Measurements from ENCODE around the gene SFMBT2. TPM values are rescaled to one million over a fixed set of nuclear protein-coding genes. Genes with fewer than 3 reads are reported as not detected.

Gene SFMBT2
- total RNA-seq, 1 donor from 2014 or later, result 9.1 TPM

DNA sequence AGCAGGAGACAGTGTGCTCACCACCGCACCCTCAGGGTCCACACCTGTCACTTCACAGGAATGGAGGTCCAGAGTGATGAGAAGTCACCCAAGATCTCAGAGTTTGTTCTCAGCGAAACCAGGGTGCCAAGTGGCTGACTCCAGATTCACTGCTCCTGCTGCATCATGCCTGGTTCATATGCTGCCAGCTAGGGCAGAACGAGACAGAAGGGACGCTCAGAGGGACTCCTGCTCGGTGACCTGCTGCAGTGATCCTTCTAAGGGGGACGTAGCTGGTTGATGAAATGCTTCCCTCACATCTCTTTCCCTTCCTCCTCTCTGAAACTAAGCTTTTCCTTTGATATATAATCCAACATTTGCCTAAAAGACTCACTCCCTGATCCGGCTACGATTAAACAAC lies 248.5 kb downstream of the SFMBT2 start:
- Mint-ChIP-seq H3K27me3 (peaks cover 2% of the 10 kb centered on the region), H3K27ac (no peak overlapping the region)
- TF ChIP-seq, protein P1, sequence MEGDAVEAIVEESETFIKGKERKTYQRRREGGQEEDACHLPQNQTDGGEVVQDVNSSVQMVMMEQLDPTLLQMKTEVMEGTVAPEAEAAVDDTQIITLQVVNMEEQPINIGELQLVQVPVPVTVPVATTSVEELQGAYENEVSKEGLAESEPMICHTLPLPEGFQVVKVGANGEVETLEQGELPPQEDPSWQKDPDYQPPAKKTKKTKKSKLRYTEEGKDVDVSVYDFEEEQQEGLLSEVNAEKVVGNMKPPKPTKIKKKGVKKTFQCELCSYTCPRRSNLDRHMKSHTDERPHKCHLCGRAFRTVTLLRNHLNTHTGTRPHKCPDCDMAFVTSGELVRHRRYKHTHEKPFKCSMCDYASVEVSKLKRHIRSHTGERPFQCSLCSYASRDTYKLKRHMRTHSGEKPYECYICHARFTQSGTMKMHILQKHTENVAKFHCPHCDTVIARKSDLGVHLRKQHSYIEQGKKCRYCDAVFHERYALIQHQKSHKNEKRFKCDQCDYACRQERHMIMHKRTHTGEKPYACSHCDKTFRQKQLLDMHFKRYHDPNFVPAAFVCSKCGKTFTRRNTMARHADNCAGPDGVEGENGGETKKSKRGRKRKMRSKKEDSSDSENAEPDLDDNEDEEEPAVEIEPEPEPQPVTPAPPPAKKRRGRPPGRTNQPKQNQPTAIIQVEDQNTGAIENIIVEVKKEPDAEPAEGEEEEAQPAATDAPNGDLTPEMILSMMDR (IDR thresholded peaks at IDR 0.05; ENCODE audit: unreplicated experiment), result no peak

DNA sequence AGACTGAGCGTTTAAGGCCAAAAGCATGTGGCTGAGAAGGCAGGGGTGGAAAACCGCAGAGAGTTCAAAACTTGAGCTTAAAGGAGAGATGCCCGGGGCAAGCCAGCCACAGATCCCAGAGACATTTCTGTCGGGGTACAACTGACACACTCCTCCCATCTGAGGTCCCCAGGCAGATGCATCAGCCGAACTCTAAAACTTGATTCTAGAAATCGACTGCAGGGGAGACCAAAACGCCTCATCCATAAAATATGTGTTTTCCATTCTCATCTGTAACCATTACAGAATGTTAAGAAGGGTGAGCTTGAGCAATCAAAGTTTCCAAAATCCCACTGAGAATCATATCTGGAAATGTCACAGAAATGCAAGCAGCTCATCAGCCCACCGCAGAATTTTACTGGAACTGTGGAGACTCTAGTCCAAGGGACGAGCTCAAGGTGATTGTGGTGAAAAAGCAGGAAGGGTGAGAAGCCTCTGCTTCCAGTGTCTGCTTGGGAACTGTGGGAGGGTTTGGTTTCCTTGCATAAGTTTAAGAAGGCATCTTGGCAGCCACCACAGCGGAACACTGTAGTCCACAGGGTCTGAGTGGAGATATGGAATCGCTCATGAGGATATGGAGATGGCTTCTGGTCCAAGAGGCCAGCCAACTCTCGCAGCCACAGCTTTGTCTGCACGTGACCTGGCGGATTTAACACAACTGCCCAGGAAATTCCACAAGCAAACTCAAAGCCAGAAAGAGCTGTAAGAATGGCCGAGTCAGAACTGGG lies 249.2 kb downstream of the SFMBT2 start:
- no peak for DNase-seq (ENCODE audit: low spot score, unreplicated experiment)
- H3K4me3 Mint-ChIP-seq (ENCODE audit: low read depth), result no peak overlapping the region
- peaks cover 2% of the 10 kb centered on the region for H3K27me3 Mint-ChIP-seq
- H3K4me1 Mint-ChIP-seq (ENCODE audit: low read depth), result peaks cover 6% of the 10 kb centered on the region
- no peaks in the 10 kb centered on the region for H3K9me3 Mint-ChIP-seq (ENCODE audit: low read depth)
- TF ChIP-seq, protein P1 (IDR thresholded peaks at IDR 0.05; ENCODE audit: unreplicated experiment), result no peak
- H3K36me3 Mint-ChIP-seq (ENCODE audit: insufficient read depth), result peaks cover 9% of the 10 kb centered on the region
- H3K27ac Mint-ChIP-seq, result no peak overlapping the region

More for the DNA sequence above, 248.5 kb downstream of the SFMBT2 start:
- peaks cover 6% of the 10 kb centered on the region for H3K4me1 Mint-ChIP-seq (ENCODE audit: low read depth)
- no peak overlapping the region for H3K4me3 Mint-ChIP-seq (ENCODE audit: low read depth)
- DNase-seq (ENCODE audit: low spot score, unreplicated experiment), result no peak
- peaks cover 9% of the 10 kb centered on the region for H3K36me3 Mint-ChIP-seq (ENCODE audit: insufficient read depth)
- no peaks in the 10 kb centered on the region for H3K9me3 Mint-ChIP-seq (ENCODE audit: low read depth)

DNA sequence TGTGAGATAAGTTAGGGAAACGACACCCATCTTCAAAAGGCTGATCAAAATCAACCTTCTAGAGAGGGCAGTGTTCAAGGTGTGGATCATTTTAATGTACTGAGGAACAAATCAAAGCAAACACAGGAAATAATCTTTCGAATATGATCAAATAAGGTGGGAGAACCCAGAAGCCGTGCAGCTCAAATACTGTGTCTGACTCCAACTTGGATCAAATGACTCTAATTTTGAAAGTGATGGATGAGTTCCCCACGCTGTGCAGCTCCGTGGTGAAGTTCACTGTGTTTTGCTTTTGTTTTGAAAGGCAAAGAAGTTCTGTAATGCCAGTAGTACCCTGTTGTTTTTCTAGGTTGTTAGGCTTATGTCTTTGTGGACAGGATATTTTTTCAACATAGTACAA lies 250.9 kb downstream of the SFMBT2 start:
- TF ChIP-seq, protein P1 (IDR thresholded peaks at IDR 0.05; ENCODE audit: unreplicated experiment), result no peak
- Mint-ChIP-seq H3K4me3 (ENCODE audit: low read depth) (no peak overlapping the region), H3K9me3 (ENCODE audit: low read depth) (no peaks in the 10 kb centered on the region), H3K4me1 (ENCODE audit: low read depth) (no peaks in the 10 kb centered on the region), H3K36me3 (ENCODE audit: insufficient read depth) (peaks cover 9% of the 10 kb centered on the region), H3K27me3 (peaks cover 2% of the 10 kb centered on the region), H3K27ac (no peak overlapping the region)
- DNase-seq (ENCODE audit: low spot score, unreplicated experiment), result no peak

DNA sequence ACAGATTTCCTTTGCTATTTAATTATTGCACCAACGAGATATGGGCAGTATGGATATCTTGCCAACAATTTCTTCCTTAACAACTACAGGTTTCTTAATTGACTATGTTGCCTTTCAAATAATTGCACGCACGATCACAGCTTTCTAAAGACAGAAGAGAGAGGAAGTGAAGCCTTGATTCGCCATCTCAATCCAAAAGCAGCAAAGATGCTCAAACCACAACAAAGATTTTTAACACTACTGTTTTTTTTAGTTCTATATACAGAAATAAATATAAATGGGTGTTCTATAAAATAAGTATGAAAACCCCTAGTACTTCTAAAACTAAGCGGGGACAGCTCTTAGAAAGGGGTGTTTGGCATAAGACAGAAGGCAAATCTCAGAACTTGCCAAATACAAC lies 251.3 kb downstream of the SFMBT2 start:
- Mint-ChIP-seq H3K4me3 (ENCODE audit: low read depth) (no peak overlapping the region), H3K9me3 (ENCODE audit: low read depth) (no peaks in the 10 kb centered on the region), H3K36me3 (ENCODE audit: insufficient read depth) (peaks cover 7% of the 10 kb centered on the region), H3K4me1 (ENCODE audit: low read depth) (no peaks in the 10 kb centered on the region), H3K27ac (no peak overlapping the region), H3K27me3 (no peaks in the 10 kb centered on the region)
- TF ChIP-seq, protein P1 (IDR thresholded peaks at IDR 0.05; ENCODE audit: unreplicated experiment), result no peak
- no peak for DNase-seq (ENCODE audit: low spot score, unreplicated experiment)

DNA sequence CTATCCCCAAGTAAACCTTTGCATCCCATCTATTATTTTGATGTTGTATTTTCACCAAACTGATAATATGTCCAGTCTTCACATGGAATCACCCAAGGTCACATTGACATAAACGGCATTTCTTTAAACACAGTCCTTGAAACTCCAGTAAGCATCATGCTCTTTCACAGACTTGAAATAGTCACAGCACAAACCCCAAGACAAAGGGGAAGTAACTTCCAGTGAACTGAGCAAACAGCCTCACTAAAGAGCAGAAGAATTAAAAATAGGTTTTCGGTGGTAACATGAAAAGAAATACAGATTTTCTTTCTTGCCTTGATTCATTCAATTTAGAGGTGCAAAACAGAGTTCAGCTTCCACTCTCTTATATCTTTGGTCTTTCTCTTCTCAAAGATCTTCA lies 253.7 kb downstream of the SFMBT2 start:
- Mint-ChIP-seq H3K4me3 (ENCODE audit: low read depth) (no peak overlapping the region), H3K27ac (no peak overlapping the region), H3K9me3 (ENCODE audit: low read depth) (peaks cover 4% of the 10 kb centered on the region), H3K27me3 (peaks cover 3% of the 10 kb centered on the region), H3K36me3 (ENCODE audit: insufficient read depth) (peaks cover 5% of the 10 kb centered on the region), H3K4me1 (ENCODE audit: low read depth) (peaks cover 1% of the 10 kb centered on the region)
- DNase-seq (ENCODE audit: low spot score, unreplicated experiment), result no peak
- TF ChIP-seq, protein P1 (IDR thresholded peaks at IDR 0.05; ENCODE audit: unreplicated experiment), result no peak
